Right renal pelvis (tissue), 4 donors: ENCODE measurements around the gene CYP11A1. TPM values are rescaled to one million over a fixed set of nuclear protein-coding genes. Genes with fewer than 3 reads are reported as not detected.
"Not testable (repeated sequence)": the region's sequence is repeated elsewhere in the genome, so short reads cannot be mapped to it uniquely, and the experiment has no call there.

Experiments
- DNase-seq, 4 donors: peaks; one replicate each; pipeline ENCODE4 v3.0.0-alpha.2; 2013; ENCODE audit warnings: low read depth in 4 of 4, low spot score in 3 of 4, missing footprints in 1 of 4
- polyA plus RNA-seq, 4 donors: library from polyadenylated mRNA; unstranded; fragments of 120-200 nt; gene quantifications; one replicate each; pipeline ENCODE4 v1.2.1, GENCODE V29; 2013; ENCODE audit not compliant: insufficient read length in 4 of 4

The CYP11A1 gene
- polyA plus RNA-seq, 4 donors, result 0.57 to 1.3 (median 1.1) TPM

DNA sequence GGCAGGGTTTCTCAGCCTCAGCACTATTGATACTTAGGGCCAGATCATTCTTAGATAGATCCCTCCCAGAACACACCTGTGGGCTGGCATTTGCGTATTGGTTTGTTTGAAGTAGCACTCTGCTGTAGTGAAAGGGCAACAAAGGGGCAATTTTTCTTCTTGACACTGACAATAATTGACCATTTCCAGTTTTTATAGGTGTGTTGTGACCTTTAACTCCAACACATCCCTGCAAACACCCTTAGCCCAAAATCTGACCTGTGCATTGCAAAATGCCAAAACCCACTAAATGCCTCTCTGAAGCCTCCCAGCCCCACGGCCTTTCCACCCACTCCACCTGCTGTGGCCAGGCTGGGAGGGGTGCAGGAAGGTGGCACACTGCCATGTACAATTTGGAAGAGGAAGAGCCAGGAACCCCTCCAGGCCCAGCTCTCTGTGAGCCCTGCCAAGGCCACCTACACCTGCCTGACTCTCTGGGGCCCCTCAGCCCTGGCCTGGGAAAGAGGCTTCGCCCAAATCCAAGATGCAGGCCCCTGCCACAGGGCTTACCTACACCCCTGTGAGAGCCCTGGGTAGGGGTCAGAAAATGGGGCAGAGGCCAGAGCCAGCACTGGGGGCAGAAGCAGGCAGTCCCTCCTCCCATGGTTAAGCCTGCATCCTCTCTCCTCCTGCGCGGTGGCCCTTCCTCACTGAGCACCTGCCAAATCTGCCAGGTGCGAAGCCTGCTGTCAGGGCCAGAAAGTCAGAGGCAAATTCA is 9.6 kb upstream of the CYP11A1 start:
- DNase-seq, result no peak

DNA sequence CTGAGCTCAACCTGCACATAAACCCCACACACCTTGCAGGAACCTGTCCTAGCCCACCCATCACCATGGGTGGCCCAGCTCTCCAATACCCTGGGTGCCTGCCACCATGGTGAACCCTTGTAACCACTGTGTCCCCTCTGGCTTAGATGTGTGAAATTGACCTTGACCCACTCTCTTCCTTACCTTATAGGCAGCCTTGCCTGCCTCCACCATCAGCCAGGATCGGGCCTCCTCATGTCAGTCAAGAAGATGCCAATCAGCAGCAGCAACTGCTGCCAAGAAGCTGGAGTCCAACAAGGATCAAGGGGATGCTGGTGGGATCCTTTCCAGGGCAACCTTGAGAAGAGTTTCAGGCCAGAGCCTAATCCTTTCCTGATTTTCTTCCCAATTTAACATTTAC is 8.8 kb upstream of the CYP11A1 start:
- DNase-seq, result no peak

DNA sequence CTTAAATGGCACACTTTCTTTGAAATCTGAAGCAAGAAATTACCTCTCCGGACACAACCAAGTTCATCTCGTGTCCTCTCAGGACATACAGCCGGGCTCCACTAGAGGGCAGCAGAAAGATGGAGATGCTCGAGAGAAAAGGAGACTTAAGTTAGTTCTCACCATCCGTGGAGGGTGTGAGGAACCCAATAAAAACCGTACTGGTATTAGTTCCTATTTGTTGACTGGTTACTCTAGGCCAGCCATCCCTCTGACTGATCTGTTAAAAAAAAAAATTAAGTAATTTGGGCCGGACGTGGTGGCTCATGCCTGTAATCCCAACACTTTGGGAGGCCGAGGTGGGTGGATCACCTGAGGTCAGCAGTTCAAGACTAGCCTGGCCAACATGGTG is 7.9 kb upstream of the CYP11A1 start:
- peak in 2 of 4 donors; percentile 59 to 72 for DNase-seq

DNA sequence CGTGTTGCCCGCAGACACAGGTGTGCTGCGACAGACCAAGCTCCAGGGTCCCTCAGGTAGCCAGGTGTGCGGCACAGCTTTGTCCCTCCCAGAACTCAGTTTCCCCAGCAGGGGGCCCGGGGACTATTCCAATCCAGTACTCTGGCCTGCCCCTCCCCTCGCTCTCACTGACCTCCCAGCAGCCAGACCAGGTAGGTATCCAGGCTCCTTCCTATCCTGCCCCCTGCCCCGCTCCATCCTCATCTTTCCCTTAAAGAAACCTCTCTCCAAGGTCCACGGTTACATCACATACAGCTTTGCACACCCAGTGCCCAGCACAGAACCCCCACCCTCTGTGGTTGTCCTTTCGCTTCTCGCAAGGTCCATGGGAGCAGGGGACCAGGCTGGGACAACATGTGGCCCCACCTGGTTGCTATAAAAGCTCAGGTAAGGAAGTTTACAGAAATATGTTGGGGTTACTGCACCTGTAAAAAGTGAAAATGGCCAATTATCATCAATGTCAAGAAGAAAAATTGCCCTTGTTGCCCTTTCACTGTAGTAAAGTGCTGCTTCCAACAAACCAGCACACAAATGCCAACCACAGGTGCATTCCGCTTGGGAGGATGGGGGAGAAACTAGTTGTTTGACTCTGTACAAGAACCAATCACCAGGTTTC is 7.3 kb upstream of the CYP11A1 start:
- no peak for DNase-seq

DNA sequence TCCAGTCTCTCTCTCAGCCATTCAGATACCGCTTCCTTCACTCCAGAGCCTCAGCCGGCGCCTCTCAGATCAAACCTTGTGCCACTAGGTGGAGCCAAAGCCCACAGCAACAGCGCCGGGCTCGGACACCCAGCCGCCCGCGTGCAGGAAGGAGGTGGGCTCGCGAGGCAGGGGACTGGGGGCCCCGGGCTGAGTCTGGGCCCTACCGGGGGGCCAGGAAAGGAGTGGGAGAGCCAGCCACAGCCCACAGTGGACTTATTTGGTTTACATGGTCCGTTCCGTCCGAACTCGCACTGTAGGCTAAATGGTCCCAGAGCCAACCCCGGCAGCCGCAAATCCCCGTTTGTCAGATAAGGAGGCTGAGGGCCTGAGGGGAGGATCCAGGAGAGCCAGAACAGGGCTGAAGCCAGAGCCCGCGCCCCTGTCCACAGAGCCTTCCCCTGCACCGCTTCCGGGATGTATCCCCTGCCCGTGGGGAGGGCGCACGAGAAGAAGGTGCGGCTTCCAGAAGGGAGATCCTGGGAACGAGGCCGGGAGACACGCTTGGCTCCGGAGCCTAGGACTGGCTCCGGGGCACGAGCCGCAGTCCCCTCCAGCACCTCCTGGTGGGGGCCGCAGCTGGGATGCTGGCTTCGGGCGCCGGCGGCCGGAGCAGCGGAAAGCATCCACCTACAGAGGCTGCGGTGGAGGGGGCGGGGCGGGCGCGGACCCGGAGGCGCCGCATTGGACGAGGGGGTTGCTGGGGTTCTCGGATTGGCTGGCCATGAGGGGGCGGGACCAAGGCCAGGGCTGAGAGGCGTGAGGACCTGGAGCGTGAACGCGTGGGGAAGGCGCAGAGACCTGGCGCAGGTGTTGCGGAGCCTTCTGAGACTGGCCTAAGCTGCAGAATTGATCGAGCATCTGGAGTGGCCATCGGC is 6.5 kb upstream of the CYP11A1 start:
- DNase-seq, result peak in 3 of 4 donors; percentile 77 to 82 (median 81)

DNA sequence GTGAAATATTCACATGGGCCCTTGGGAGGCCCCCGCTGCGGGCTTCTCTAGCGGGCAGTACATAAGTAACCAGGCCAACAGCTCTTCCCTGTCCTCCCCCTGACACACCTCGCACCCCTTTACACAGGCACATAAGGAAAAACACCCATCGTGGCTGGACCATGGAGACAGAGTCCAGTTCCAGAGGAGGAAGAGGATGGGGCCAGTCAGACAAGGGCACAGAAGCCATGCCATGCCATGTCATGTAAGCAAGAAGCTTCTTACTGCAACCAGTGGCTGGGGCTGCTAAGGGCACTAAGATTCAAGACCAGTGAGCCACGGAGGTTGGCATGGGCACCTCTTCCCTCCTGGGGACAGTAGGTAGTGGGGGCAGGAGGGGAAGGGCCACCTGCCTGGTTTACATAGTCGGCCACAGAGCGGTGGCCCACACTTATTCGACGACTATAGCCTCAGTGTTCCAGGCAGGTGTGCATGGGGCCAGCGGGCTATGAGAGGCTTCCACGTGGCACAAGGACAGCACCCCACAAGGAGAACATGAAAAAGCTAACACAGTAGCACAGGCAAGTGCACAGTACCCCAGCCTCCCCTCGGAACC is 5.7 kb upstream of the CYP11A1 start:
- no peak for DNase-seq

DNA sequence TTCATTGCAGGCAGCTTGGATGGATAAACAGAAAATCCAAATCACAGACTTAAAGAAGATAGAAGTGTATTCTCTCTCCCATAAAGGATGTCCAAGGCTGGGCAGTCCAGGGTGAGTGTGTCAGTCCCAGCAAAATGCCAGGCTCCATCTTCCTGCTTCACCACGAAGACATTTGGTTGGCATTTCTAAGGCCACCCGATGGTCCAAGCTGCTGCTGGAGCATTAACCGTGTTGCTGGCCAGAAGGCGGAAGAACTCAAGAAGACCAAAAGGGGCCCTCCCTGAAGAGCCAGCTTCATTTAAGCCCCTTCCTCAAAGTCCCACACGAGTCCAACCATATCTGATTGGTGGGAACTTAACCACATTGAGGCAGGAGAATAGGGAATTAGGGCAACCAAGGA is 3.0 kb upstream of the CYP11A1 start:
- no peak for DNase-seq

DNA sequence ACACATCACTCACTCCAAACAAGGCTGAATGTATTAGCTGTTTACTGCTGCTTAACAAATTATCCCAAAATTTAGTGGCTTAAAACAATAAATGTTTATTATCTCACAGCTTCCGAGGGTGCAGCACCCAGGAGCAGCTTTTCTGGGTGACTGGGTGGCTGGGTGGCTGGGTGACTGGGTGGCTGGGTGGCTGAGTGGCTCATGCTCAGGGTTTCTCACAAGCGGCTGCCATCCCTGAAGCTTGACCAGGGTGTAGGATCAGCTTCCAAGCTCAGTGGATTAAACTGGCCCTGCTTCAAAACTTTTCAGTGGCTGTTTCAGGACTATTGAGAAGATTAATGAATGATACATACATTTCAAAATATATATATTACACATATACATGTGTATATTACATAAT is 2.3 kb upstream of the CYP11A1 start:
- no peak for DNase-seq

DNA sequence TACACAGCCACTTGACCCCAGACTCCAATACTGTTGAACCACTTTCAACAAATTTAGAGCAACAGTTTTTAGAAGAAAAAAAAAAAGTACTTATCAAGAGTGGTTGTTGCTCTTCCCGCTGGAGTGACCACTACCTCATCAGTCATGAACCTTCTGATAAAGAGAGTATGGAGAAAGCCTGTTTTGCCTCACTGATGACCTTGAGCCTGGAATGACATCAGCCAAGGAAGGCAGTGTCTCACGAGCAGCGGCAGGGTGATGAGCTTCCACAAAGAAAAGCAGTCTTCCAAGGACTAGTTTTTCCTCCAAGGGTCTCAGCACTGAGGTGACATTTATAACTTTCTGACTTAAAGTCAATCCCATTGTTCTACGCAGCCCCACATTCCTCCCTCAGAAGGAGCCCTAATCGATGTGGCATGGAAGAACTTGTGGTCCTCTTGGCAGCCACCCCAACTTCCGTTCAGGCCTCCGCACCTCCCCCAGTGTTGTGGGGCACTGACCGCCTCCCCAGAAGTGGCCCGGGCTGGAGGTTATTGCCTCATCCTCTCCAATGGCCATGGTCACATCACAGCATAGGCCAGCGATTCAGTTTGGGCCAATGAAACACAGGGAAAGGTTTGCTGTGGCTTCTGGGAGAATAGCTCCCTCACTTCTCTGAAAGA is 1.8 kb upstream of the CYP11A1 start:
- DNase-seq, result no peak

DNA sequence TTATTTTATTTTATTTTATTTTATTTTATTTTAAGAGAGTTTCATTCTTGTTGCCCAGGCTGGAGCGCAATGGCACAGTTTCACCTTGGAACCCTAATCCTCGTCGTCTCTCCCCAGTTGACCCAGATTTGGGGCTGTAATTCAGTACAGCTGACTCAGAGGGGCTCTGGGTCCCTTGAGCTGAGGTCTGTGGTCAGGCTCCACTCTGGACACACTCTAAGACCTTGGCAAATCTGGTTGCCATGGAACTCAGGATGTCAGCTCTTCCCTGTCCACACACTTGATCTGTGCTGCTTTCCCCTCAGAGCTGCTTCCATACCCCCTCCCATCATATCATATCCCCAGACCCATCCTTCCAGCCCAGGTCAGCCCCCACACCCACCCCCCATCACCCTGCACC is 675 bp upstream of the CYP11A1 start:
- no peak for DNase-seq

DNA sequence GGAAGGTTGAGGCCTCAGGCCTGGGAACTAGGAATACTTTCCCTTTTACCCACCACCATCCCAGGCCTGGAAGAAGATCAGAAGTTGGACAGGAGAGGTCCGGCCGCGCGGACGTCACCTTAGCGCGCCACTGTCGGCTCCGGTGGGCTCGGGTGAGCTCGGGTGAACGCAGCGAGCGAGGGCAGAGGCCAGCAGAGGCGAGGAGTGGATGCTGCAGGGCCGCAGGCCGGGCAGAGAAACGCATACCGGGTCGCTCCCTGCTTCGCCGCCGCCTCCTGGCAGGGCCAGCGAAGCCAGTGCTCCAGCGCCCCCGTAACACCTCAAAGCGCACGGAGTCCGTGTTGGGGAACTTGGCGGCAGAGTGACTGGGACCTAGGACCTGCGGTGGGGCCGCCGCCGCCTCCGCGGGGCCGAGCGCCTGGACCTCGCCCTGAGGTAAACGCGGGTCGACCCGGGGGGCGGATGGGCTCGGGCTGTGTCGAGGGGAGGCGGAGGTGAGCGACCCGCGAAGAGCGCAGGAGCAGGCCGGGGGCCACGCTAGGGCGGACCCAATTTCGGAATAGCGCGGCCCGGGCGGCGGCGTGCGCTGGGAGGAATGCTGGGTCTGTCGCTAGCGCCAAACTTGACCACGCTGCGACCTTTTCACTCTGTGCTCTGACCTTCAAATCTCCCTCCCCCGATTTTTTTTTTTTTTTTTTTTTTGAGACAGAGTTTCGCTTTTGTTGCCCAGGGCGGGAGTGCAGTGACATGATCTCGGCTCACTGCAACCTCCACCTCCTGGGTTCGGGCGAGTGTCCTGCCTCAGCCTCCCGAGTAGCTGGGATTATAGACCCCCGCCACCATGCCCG is 1.6 kb downstream of the CYP11A1 start:
- no peak for DNase-seq

DNA sequence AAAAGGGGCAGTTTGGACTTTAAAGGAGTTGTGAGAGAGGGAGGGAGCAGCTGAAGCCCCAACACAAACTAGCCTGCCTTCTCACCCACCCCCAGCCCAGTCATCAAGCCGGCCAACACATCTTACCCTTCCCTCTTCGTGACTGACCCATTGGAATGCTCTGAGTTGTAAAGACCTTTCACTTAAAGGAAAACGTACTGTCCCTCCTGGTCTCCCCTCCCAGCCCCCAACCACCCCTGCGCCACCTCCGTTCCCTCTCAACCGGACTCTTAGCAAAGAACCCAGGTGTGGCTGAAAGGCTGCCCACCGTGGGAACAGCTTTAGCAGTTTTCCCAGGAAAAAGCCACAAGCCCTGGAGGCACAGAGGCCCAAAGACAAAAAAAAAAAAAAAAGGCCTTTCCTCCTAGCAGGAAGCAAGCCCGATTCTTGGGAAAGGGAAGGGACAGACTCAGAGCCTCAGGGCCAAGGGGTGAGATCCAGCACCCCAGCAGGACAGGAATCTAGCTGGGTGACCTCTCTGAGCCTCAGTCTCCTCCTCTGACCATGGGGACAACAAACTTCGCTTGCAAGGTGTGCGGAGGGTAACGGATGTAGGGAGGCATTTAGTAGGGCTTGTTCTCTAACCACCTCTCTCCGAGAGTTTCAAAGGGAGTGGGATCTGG is 2.4 kb downstream of the CYP11A1 start:
- DNase-seq, result no peak

DNA sequence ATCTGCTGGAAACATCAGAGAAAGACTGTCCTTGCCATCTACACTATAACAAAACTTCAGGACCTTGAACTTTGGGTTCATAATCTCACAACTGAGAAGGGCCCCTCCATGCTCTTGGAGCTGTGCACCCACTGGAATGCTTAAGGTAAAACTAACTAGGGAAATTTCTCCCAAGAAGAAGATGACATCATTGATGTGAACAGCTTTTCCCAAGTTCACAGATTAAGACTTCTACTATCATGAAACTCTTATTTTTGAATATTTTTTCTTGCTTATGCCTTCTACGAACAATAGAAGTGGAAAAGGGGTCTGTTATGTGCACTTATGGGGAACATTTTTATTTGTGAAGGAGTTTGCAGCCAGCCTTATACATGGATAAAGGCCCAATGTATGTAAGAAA is 5.0 kb downstream of the CYP11A1 start:
- no peak for DNase-seq

DNA sequence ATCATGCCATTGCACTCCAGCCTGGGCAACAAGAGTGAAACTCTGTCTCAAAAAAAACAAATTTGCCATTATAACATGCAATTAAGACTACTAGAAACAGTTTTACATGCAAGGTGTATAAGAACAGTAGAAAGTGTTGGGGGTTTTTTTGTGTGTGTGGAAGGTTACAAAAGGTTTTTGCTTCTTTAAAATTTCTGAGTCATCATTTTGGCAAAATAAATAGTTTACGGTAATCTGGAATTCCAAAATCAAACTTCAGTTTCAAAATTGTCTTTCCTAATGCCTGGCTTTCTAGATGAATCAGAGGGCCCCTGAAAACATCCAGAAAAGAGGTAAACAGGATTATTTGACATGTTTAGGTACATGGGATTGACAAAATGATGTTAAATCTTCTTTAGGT is 6.6 kb downstream of the CYP11A1 start:
- not testable (repeated sequence) for DNase-seq

DNA sequence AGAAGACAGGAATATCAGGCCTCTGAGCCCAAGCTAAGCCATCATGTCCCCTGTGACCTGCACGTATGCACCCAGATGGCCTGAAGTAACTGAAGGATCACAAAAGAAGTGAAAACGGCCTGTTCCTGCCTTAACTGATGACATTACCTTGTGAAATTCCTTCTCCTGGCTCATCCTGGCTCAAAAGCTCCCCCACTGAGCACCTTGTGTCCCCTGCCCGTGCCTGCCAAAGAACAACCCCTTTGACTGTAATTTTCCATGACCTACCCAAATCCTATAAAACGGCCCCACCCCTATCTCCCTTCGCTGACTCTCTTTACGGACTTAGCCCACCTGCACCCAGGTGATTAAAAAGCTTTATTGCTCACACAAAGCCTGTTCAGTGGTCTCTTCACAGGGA is 8.1 kb downstream of the CYP11A1 start:
- DNase-seq, result not testable (repeated sequence)

DNA sequence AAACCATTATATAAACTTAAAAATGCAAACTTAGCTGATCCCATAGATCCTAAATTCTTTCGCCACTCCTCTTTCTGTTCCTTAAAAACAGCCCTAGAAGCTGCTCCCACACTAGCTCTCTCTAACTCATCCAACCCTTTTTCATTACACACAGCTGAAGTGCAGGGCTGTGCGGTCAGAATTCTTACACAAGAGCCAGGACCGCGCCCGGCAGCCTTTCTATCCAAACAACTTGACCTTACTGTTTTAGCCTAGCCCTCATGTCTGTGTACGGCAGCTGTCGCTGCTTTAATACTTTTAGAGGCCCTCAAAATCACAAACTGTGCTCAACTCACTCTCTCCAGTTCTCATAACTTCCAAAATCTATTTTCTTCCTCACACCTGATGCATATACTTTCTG is 9.9 kb downstream of the CYP11A1 start:
- DNase-seq, result not testable (repeated sequence)

DNA sequence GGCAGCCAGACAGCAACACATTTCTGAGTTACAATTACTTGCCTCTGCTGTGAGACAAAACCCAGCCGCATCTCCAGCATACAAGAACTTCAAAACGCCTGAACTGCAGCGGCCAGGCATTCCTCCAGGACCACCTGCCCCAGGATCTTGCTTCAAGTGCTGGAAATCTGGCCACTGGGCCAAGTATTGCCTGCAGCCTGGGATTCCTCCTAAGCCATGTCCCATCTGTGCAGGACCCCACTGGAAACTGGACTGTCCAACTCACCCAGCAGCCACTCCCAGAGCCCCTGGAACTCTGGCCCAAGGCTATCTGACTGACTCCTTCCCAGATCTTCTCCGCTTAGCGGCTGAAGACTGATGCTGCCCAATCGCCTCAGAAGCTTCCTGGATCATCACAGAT is 11.4 kb downstream of the CYP11A1 start:
- not testable (repeated sequence) for DNase-seq

DNA sequence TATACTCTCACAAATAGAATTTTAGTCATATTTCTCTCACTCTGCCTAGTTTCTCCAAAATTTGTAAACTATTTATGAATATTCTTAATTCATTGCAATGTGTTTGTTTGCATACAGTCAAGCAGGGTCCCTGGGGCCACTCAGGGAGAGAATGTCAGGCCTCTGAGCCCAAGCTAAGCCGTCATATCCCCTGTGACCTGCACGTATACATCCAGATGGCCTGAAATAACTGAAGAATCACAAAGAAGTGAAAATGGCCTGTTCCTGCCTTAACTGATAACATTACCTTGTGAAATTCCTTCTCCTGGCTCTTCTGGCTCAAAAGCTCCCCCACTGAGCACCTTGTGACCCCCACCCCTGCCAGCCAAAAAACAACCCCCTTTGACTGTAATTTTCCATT is 13.5 kb downstream of the CYP11A1 start:
- DNase-seq, result not testable (repeated sequence)

DNA sequence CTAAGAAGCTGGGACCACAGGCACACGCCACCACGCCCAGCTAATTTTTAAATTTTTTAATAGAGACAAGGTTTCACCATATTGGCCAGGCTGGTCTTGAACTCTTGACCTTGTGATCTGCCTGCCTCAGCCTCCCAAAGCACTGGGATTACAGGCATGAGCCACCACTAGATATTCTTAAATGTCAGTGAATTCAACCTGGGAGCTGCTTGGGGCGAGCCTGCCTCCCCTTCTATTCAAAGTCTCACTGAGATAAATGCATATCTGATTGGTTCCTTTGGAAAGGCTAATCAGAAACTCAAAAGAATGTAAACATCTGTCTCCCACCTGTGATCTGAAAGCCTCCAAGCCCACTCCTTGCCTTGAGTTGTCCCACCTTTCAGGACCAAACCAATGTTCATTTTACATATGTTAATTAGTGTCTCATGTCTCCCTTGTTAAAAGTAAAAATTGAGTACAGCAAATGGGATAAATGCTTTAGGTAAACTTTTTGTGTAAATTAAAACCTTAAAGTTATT is 15.0 kb downstream of the CYP11A1 start:
- DNase-seq, result no peak
